HG03460 (cell line): ENCODE measurements around the gene DNAAF3.
A peak's percentile ranks its signal among the peaks of the same experiment; 100 is the strongest.

Source experiments
- ATAC-seq: cut with Tn5 transposase; IDR thresholded peaks from one replicate; pipeline ENCODE4 v1.9.1; 2021; ENCODE audit not compliant: unreplicated experiment

The DNAAF3 gene

GRCh38 chr19:55116859-55117662 is 49.4 kb downstream of the DNAAF3 start, which contains the start of gene PPP1R12C:
PPP1R12C (minus strand) TSS chr19:55117637; CDS start chr19:55117543, 94 bp downstream.
- ATAC-seq = peak; percentile 5

GRCh38 chr19:55116232-55116858 is 50.1 kb downstream of the DNAAF3 start:
- no peak for ATAC-seq

GRCh38 chr19:55115446-55116065 is 50.9 kb downstream of the DNAAF3 start:
- no peak for ATAC-seq

- no peak for ATAC-seq
These were observed 51.8 kb downstream of the DNAAF3 start for GRCh38 chr19:55114566-55115145.

- no peak for ATAC-seq
These were observed 52.8 kb downstream of the DNAAF3 start for GRCh38 chr19:55113570-55114039.

- ATAC-seq = no peak
These were observed 53.4 kb downstream of the DNAAF3 start for GRCh38 chr19:55112777-55113569.

- ATAC-seq = no peak
These were observed 54.1 kb downstream of the DNAAF3 start for GRCh38 chr19:55112246-55112776.

GRCh38 chr19:55111238-55111831 is 55.1 kb downstream of the DNAAF3 start:
- ATAC-seq = no peak

GRCh38 chr19:55109527-55110291 is 56.7 kb downstream of the DNAAF3 start:
- ATAC-seq = no peak
